GM18499 (cell line): ENCODE measurements around the gene HSH2D.
A peak's percentile ranks its signal among the peaks of the same experiment; 100 is the strongest.
"Not testable (repeated sequence)": the region's sequence is repeated elsewhere in the genome, so short reads cannot be mapped to it uniquely, and the experiment has no call there.

Experiments used
- ATAC-seq: cut with Tn5 transposase; IDR thresholded peaks from one replicate; pipeline ENCODE4 v1.9.1; 2021; ENCODE audit warnings: moderate number of reproducible peaks; ENCODE audit not compliant: insufficient read depth, unreplicated experiment

HSH2D gene

DNA sequence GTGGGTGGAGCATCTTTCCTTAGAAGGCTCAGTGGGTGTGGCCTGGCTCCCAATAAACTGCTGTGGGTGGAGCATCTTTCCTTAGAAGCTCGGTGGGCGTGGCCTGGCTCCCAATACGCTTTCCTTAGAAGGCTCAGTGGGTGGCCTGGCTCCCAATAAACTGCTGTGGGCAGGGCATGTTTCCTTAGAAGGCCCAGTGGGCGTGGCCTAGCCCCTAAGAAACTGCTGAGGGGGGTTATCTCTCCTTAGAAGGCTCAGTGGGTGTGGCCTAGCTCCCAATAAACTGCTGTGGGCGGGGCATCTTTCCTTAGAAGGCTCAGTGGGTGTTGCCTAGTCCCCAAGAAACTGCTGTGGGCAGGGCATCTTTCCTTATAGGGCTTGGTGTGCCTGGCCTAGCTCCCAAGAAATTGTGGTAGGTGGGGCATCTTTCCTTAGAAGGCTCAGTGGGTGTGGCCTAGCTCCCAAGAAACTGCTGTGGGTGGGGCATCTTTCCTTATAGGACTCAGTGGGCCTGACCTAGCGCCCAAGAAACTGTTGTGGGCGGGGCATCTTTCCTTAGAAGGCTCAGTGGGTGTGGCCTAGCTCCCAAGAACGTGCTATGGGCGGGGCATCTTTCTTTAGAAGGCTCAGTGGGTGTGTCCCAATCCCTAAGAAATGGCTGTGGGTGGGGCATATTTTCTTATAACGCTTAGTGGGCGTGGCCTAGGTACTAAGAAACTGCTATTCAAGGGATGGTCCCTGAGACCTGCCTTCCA is 10.3 kb downstream of the HSH2D start:
- ATAC-seq, result no peak

DNA sequence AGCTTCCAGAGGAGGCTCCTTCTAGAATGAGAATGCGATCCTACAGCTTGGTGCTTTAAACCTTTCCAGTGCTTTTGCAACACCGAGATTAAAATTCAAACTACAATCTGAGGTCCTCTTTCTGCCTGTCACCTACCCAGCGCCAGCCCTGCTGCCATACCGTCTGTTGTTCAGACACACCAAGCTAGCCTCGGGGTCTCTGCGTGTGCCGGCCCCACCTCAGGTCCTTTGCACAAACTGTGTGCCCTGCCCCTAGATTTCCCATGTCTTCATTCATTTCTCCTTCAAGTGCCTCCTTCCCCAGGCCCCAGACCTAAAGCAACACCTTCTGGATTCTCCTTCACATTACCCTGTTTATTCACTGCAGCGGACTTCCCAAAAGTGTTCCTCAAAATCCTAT is 11.1 kb downstream of the HSH2D start:
- ATAC-seq, result no peak

DNA sequence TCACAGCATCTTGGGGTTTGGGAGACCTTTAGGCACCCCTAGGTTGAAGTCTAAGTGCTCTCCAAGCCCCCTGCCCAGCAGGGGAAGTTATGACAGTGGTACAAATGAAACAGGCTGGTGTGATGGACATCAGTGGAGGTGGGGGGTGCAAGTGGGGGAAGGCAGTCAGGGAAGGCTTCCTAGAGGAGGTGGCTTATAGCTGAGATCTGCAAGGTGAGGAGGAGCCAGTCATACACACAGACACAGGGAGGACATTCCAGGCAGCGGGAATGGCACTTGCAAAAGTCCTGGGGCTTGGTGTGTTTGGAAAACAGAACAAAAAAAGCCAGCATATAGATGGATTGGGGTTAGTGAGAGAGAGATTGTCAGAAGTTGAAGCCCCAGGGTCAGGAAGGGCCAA is 11.6 kb downstream of the HSH2D start:
- ATAC-seq, result no peak

DNA sequence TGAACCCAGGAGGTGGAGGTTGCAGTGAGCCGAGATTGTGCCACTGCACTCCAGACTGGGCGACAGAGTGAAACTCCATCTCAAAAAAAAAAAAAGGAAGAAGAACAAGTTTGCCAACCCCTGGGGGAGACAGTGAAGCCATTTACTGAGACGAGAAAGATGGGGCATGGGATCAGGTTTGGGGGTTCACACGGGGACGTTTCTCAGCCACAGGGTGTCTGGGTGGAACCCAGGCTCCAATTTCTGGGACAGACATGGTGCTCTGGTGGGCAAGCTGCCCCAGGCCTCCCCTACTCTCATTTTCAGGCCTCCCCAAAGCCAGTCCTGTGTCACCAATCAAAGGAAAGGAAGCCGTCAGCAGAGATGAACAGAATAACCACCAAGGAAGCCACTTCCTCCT is 13.4 kb downstream of the HSH2D start:
- ATAC-seq, result no peak

DNA sequence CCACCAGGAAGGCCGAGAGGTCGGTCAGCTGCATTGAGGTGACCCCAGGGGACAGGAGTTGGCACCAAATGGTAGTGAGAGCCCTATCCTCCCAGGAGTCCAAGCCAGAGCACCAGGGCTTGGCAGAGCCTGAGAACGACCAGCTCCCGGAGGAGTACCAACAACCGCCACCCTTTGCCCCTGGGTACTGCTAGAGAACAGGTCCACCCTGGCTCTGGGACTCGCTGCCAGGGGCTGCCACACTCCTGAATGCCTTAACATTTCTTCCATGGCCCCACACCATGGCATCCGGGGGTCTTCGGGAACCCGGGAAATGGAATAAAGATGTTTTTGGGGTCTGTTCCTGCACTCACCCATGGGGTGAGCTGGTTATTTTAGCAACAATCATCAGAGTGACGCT is 14.1 kb downstream of the HSH2D start:
- no peak for ATAC-seq

DNA sequence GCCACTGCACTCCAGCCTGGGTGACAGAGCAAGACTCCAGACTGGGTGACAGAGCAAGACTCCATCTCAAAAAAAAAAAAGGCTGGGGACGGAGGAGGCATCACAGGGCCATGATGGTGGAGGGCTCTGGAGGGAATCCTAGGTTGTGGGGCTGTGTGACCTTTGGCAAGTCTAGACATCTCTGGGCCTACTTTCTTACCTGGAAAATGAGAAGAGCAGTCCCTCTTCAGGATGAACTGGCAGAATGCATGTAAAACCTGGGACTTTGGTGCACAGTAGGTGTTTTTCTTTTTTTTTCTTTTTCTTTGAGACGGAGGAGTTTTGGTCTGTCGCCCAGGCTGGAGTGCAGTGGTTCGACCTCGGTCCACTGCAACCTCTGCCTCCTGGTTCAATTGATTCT is 16.2 kb downstream of the HSH2D start:
- no peak for ATAC-seq

DNA sequence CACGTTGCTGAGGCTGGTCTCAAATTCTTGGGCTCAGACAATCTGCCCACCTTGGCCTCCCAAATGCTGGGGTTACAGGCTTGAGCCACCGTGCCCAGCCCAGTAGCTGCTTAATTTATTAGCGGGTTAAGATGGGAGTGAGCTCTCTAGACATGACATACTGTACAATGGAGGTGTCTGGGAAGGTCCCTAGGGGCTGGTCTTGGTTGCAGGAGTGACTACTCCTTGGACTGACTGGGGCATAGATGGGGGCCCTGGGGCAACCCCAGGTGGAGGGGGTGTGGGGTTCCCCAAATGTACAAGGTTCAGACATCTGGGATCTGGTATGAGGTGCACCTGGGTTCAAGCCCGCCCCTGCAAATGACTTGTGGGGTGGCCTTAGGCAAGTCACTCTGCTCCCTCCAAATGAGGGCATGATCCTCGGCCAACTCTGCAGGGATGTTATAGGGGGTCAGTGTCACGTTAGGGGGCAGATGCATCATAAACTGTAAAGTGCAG is 17.0 kb downstream of the HSH2D start:
- ATAC-seq, result no peak

DNA sequence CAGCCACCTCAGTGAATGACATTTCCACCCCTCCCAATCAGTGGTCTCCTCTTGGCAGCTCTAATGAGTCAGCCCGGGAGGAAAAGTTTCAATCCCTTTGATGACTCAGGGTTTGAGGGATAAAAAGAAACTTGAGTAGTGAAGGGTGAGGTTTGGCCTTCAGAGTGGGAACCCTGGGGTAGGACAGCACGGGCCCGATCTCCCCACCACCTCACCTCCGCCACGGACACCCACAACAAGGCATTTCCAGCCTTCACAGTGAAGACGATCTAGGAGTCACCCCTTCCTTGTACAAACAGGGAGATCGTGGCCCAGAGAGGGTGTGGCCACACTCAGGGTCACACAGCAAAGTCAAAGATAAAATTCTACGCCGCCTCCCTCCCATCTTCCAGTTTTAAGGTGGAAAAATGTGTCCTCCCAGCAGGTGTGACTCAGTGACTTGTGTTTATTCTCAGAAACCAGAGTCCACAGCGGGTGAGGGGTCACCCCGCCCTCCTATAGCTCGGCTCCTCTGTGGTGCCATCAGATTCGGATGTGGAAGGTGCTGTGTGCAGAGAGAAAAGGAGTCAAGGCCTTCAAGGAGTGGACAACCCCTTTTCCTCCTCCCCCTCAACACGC is 17.6 kb downstream of the HSH2D start:
- no peak for ATAC-seq

DNA sequence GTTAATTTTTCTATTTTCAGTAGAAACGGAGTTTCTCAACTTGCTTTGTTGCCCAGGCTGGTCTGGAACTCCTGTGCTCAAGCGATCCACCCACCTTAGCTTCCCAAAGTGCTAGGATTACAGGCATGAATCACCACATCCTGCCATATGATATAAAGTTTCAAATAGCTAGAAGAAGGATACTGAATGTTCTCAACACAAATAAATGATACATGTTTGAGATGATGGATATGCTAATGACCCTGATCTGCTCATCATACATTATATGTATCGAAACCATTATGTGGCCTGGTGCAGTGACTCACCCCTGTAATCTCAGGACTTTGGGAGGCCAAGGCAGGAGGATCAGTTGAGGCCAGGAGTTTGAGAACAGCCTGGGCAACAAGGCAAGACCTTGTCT is 18.4 kb downstream of the HSH2D start:
- no peak for ATAC-seq

DNA sequence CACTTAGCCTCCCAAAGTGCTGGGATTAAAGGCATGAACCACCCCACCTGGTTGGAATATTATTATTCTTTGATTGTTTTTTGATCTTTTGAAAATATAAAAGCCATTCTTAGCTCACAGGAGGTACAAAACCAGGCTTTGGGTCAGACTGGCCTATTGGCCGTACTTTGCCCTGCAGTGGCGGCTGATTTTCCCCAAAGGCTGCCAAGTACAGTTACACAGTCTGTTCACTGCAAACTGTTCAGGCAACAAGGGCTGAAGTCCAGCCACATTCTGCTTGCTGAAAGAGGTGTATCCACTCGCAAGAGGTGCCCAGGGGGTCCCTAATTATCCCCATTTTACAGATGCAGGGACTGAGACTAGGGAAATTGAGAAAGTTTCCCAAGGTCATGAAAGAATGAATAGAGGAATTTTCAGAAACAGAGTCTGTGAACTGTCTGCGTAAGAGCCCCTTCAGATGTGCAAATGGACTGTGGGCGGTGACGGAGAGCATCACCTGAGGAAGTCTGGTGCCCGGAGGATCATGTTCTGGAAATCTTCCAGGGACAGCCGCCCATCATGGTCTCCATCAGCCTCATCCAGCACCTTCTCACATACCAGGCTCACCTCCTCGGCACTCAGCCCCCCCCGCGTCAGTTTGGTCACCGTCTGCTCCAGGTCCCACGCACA is 20.9 kb downstream of the HSH2D start:
- ATAC-seq, result no peak

DNA sequence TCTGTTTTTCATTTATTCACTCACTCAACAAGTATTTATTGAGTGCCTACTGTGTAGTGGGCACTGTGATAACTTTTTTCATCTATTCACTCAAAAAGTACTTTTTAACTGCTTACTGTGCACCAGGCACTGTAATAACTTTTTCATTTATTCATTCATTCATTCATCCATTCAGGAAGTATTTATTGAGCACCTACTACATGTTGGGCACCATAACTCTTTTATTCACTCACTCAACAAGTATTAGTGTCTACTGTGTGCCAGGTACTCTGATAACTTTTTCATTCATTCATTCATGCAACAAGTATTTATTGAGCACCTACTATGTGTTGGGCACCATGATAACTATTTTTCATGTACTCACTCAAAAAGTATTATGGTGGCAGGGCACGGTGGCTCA is 22.9 kb downstream of the HSH2D start:
- ATAC-seq, result no peak

DNA sequence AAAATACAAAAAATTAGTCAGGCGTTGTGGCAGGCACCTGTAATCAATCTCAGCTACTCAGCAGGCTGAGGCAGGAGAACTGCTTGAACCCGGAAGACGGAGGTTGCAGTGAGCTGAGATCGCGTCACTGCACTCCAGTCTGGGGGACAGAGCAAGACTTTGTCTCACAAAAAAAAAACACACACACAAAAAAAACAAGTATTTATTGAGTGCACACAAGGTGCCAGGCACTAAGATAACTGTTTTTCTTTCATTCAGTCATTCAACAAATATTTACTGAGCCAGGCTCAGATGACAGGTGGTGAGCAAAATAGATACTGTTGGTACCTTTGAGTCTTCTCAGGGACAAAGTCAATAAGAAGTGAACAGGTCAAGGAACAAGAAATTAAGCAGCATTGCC is 23.6 kb downstream of the HSH2D start:
- no peak for ATAC-seq

DNA sequence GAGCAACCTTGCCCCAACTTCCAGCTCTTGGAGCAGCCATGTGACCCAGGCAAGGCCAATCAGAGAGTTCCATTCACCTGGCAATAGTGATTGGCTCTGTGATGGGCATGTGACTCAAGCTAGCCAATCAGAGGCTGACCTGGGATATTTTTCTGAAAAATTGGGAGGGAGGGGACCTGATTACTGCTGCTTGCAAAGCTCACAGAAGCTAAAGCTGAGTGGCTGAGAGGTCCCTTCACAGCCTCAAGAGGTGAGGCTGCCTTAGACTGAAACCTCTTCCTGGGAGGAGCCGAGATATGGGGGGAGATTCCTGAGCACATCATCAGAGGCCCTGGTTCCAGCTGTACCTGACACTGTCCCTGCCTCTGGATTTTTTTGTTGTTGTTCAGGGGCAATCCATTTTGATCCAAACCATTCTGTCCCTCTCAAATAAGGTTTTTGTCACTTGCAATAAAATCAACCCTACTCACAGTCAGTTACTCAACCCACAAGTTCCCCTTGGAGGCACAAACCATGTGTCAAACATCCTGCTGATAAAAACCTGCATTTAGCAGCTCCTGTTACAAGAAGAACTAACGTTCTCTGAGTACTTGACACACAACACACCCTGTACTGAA is 25.1 kb downstream of the HSH2D start:
- ATAC-seq, result no peak

DNA sequence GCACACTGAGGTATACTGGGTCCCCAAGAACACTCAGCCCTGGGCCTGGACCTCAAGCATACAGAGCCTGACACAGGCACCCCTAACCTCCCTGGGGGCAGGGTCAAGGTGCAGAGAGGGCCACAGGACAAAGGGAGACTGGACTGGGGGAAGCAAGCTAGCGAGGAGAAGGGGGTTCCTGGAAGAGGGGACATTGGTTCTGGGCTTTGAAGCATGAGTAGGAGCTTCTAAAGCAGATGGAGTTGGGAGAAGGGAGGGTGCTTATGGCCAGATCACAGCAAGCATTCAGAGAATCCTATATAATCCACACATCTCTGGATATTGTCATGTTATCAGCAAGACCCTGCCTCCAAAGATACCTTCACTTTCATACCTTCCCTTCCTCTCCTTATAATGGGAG is 26.6 kb downstream of the HSH2D start:
- ATAC-seq, result no peak

DNA sequence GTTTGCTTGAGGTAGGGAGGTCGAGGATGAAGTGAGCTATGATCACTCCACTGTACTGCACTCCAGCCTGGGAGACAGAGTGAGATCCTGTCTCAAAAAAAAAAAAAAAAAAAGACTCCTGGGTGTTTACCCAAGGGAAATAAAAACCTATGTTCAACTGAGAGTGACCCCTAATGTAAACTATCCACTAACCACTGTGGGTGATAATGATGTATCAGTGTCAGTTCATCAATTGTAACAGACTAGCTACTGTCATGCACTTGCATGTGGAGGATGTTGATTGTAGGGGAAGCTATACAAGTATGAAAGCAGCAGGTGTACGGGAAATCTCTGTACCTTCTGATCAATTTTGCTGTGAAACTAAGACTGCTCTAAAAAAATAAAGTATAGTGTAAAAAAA is 32.5 kb downstream of the HSH2D start:
- no peak for ATAC-seq

DNA sequence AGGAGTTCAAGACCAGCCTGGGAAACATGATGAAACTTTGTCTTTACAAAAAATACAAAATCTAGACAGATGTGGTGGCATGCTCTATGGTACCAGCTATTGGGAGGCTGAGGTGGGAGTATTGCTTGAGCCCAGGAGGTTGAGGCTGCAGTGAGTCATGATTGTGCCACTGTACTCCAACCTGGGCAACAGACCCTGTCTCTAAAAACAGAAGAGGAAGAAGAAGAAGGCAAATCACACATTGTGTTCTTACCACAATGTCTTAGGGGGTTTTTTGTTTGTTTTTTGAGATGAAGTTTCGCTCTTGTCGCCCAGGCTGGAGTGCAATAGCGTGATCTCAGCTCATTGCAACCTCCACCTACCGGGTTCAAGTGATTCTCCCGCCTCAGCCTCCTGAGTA is 35.4 kb downstream of the HSH2D start:
- ATAC-seq, result not testable (repeated sequence)

DNA sequence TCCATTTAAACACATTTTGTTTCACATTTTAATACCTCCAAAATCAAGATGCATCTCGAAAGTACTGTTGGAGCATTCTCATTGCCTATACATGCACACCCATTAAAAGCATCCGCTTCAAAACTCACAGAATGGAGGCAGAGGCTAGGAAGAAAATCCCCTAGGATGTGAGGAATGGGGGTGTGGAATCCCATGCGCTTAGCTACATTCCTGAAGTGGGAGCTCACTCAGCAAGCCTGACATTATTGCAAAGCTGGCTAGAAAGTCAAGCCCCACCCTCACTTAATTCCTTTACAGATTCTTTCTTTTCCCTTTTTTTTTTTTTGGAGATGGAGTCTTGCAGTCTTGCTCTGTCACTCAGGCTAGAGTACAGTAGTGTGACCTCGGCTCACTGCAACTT is 37.1 kb downstream of the HSH2D start:
- ATAC-seq, result no peak

DNA sequence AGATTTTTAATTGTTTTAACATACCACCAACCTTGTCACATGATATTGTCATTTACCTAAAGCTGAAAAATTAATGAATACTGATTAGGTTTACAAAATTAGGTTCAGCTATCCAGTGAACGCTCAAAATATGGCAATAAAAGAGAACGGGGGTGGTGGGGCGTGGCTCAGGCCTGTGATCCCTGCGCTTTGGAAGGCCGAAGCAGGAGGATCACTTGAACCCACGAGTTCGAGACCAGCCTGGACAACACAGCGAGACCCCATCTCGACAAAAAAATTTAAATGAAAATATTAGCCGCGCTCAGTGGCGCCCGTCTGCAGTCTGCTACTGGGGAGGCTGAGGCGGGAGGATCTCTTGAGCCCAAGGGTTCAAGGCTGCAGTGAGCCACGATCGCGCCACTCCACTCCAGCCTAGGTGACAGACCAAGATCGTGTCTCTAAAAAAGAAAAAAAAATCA is 41.2 kb downstream of the HSH2D start:
- no peak for ATAC-seq

DNA sequence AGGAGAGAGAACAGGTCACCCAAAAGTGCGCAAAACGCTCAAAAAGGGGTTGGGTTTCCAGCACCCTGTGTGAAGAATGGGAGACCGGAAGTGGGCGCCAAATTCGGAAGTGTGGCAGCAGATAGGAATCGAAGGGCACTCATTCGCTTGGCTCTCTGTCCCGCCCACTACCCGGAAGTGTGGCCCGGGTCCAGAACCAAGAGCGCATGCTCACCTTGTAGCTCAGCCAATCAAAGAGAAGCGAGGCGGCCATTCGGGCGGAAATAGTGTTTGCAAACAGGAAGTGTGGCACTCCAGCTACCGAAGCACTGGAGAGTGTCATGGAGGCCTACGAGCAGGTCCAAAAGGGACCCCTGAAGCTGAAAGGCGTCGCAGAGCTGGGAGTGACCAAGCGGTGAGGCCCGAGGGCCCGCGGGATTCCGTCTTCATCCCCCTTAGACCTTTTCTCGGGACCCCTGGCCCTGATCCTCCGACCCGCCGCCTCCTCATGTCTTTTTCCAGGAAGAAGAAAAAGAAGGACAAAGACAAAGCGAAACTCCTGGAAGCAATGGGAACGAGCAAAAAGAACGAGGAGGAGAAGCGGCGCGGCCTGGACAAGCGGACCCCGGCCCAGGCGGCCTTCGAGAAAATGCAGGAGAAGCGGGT is 41.8 kb downstream of the HSH2D start, which contains the start of gene FAM32A:
Gene FAM32A (plus strand): TSS at position 288 of the 645 bp plus-strand sequence. CDS start 33 bp downstream, at position 321.
- peak; percentile 70 for ATAC-seq

DNA sequence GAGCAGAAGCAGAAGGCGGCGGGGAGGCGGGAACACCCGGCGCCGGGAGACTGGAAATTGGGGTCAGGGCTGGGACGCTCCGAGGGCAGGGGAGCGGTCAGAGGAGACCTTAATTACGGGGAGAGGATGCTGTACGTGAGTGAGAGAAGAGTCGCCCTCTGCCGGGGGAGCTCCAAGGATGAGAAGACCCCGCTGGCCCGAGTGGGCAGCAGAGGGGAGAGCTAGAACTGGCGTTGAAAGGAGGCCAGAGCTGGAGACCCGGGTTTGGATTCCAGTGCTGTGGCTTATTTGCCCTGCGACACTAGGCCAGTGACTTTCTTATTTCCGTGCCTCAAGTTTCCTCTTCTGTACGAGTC is 42.3 kb downstream of the HSH2D start:
- no peak for ATAC-seq
